Raji (cell line): ENCODE results near the gene CDC42BPA.

Source experiments
- POLR2A ChIP-seq: IDR thresholded peaks from 2 replicates; pipeline ENCODE4 v1.6.1; 2011; ENCODE audit warnings: low read depth, low read length, control low read depth; ENCODE audit not compliant: insufficient read depth

Gene CDC42BPA

GRCh38 chr1:227318016-227318852 lies at the start of gene CDC42BPA:
TSS of gene CDC42BPA (minus strand) at chr1:227318492. CDS start at chr1:227317182, 1,310 bp downstream.
- TF ChIP-seq POLR2A = no peak

GRCh38 chr1:227368009-227368408 lies 49.7 kb upstream of the CDC42BPA start:
- TF ChIP-seq POLR2A = no peak

GRCh38 chr1:227365473-227366431 lies 47.5 kb upstream of the CDC42BPA start:
- TF ChIP-seq POLR2A = no peak

- TF ChIP-seq POLR2A = no peak
These were observed 46.4 kb upstream of the CDC42BPA start for GRCh38 chr1:227364657-227365056.

GRCh38 chr1:227363825-227364224 lies 45.5 kb upstream of the CDC42BPA start:
- TF ChIP-seq POLR2A = no peak

- no peak for TF ChIP-seq POLR2A
These were observed 43.7 kb upstream of the CDC42BPA start for GRCh38 chr1:227362039-227362438.

GRCh38 chr1:227357927-227358302 lies 39.6 kb upstream of the CDC42BPA start:
- no peak for TF ChIP-seq POLR2A

GRCh38 chr1:227357171-227357926 lies 39.1 kb upstream of the CDC42BPA start:
- TF ChIP-seq POLR2A = no peak

- no peak for TF ChIP-seq POLR2A
These were observed 38.4 kb upstream of the CDC42BPA start for GRCh38 chr1:227356620-227357146.

GRCh38 chr1:227355542-227356245 lies 37.4 kb upstream of the CDC42BPA start:
- TF ChIP-seq POLR2A = no peak

- TF ChIP-seq POLR2A = no peak
These were observed 34.9 kb upstream of the CDC42BPA start for GRCh38 chr1:227353186-227353585.

GRCh38 chr1:227351443-227351842 lies 33.2 kb upstream of the CDC42BPA start:
- no peak for TF ChIP-seq POLR2A

GRCh38 chr1:227349967-227350366 lies 31.7 kb upstream of the CDC42BPA start:
- no peak for TF ChIP-seq POLR2A
